ENCODE measurements around the gene SVEP1. TPM values are rescaled to one million over a fixed set of nuclear protein-coding genes. Genes with fewer than 3 reads are reported as not detected.

The SVEP1 gene
- total and polyA plus RNA-seq, 2 donors (not counting 1 experiment from before 2014, with no cell fraction given) = not detected

GRCh38 chr9:110336363-110336762, 243.2 kb downstream of the SVEP1 start:
- ChIA-PET CTCF (no interaction called here), POLR2A (no interaction called here)
- Histone ChIP-seq H3K9me3 (ENCODE audit: control extremely low read depth in 1 of 3, control insufficient read depth in 2 of 3, insufficient read depth in 1 of 3, low read length in 2 of 3) (no peaks in the 10 kb centered on the region), H3K27ac (ENCODE audit: low read length in 2 of 2) (no peak overlapping the region), H3K4me2 (replicated peaks; ENCODE audit: low read depth, low read length, poor library complexity, severe bottlenecking) (no peak overlapping the region), H3K79me2 (ENCODE audit: control insufficient read depth, insufficient read depth, low read length) (no peaks in the 10 kb centered on the region), H3K27me3 (replicated peaks in 1 of 4; ENCODE audit: control extremely low read depth in 1 of 4, control insufficient read depth in 3 of 4, insufficient read depth in 4 of 4, low read length in 3 of 4) (no peaks in the 10 kb centered on the region), H3K9ac (ENCODE audit: low read length) (no peak overlapping the region), H3K4me1 (ENCODE audit: control insufficient read depth in 2 of 2, insufficient read depth in 2 of 2, low read length in 2 of 2) (peaks cover 0 to 5% of the 10 kb centered on the region in 2 donors), H3K4me3 (ENCODE audit: control extremely low read depth in 1 of 5, extremely low read depth in 1 of 5, insufficient read depth in 1 of 5, low read depth in 2 of 5, low read length in 4 of 5) (no peak overlapping the region), H4K20me1 (ENCODE audit: control insufficient read depth, insufficient read depth, low read length, poor library complexity, severe bottlenecking) (no peaks in the 10 kb centered on the region), H2AFZ (ENCODE audit: insufficient read depth, low read depth, low read length, poor library complexity, severe bottlenecking) (no peak overlapping the region), H3K36me3 (replicated peaks in 1 of 2; ENCODE audit: control extremely low read depth in 1 of 2, control insufficient read depth in 1 of 2, extremely low read depth in 1 of 2, insufficient read depth in 2 of 2, low read length in 1 of 2) (no peaks in the 10 kb centered on the region)
- Mint-ChIP-seq H3K4me1 (peaks cover 7% of the 10 kb centered on the region), H3K27me3 (peaks cover 13% of the 10 kb centered on the region), H3K27ac (no peak overlapping the region), H3K4me3 (no peak overlapping the region), H3K9me3 (ENCODE audit: insufficient read depth) (no peaks in the 10 kb centered on the region)
- intact Hi-C loops (cut with micrococcal nuclease) = no loop called here
- WGBS (ENCODE audit: insufficient coverage) = no CpG with 5 or more reads among the region's 1 CpG
- ATAC-seq (ENCODE audit: low read depth) = no peak
- no peak for DNase-seq
- TF ChIP-seq CTCF (IDR thresholded peaks at IDR 0.05) (no peak), EZH2 (IDR thresholded peaks at IDR 0.05; ENCODE audit: borderline replicate concordance, insufficient read depth, low read depth, low read length, poor library complexity, severe bottlenecking) (no peak)

GRCh38 chr9:110334871-110335270, 244.7 kb downstream of the SVEP1 start:
- no peak for ATAC-seq (ENCODE audit: low read depth)
- peaks cover 7% of the 10 kb centered on the region for H3K4me1 Mint-ChIP-seq
- H4K20me1 ChIP-seq (ENCODE audit: control insufficient read depth, insufficient read depth, low read length, poor library complexity, severe bottlenecking) = no peaks in the 10 kb centered on the region
- no peak overlapping the region for H2AFZ ChIP-seq (ENCODE audit: insufficient read depth, low read depth, low read length, poor library complexity, severe bottlenecking)
- no peak overlapping the region for H3K9ac ChIP-seq (ENCODE audit: low read length)
- H3K79me2 ChIP-seq (ENCODE audit: control insufficient read depth, insufficient read depth, low read length) = no peaks in the 10 kb centered on the region
- no peaks in the 10 kb centered on the region for H3K27me3 ChIP-seq (replicated peaks in 1 of 4; ENCODE audit: control extremely low read depth in 1 of 4, control insufficient read depth in 3 of 4, insufficient read depth in 4 of 4, low read length in 3 of 4)
- H3K27ac ChIP-seq (ENCODE audit: low read length in 2 of 2) = no peak overlapping the region
- peaks cover 0 to 5% of the 10 kb centered on the region in 2 donors for H3K4me1 ChIP-seq (ENCODE audit: control insufficient read depth in 2 of 2, insufficient read depth in 2 of 2, low read length in 2 of 2)
- H3K4me3 Mint-ChIP-seq = no peak overlapping the region
- POLR2A ChIA-PET = no interaction called here
- H3K27ac Mint-ChIP-seq = no peak overlapping the region
- H3K4me2 ChIP-seq (replicated peaks; ENCODE audit: low read depth, low read length, poor library complexity, severe bottlenecking) = no peak overlapping the region
- TF ChIP-seq EZH2 (IDR thresholded peaks at IDR 0.05; ENCODE audit: borderline replicate concordance, insufficient read depth, low read depth, low read length, poor library complexity, severe bottlenecking) (no peak), CTCF (IDR thresholded peaks at IDR 0.05) (no peak)
- no peaks in the 10 kb centered on the region for H3K9me3 Mint-ChIP-seq (ENCODE audit: insufficient read depth)
- no peak for DNase-seq
- no peaks in the 10 kb centered on the region for H3K36me3 ChIP-seq (replicated peaks in 1 of 2; ENCODE audit: control extremely low read depth in 1 of 2, control insufficient read depth in 1 of 2, extremely low read depth in 1 of 2, insufficient read depth in 2 of 2, low read length in 1 of 2)
- no peaks in the 10 kb centered on the region for H3K9me3 ChIP-seq (ENCODE audit: control extremely low read depth in 1 of 3, control insufficient read depth in 2 of 3, insufficient read depth in 1 of 3, low read length in 2 of 3)
- H3K27me3 Mint-ChIP-seq = peaks cover 20% of the 10 kb centered on the region
- no peak overlapping the region for H3K4me3 ChIP-seq (ENCODE audit: control extremely low read depth in 1 of 5, extremely low read depth in 1 of 5, insufficient read depth in 1 of 5, low read depth in 2 of 5, low read length in 4 of 5)
- CTCF ChIA-PET = no interaction called here
- intact Hi-C loops (cut with micrococcal nuclease) = no loop called here

Data from B cell (primary cell).